Measurements from ENCODE around the gene AOC3.
A peak's percentile ranks its signal among the peaks of the same experiment; 100 is the strongest.

Gene AOC3

DNA sequence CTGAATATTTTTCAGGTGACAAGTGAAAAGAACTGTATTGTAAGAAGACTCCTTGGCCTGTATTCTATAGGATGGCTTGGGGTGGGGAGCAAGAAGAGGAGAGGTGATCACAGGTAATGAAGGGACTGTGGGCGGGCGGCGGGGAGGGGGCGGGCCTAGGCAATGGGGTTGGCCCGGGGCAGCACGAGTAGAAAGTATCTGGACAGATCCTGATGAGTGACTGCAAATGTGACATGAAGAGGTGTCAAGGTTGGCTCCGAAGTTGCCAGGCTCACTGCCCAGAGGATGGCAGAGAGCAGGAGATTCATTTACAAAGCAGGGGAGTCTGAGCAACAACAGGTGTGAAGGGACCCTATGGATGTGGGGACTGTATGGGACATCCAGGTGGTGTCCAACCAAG is 38.8 kb downstream of the AOC3 start:
- no peak overlapping the region for H3K4me3 ChIP-seq (ENCODE audit: control insufficient read depth in 1 of 7, extremely low read depth in 1 of 7, insufficient read depth in 4 of 7, low read depth in 2 of 7, low read length in 6 of 7)
- POLR2A ChIA-PET, result no interaction called here
- 94% methylated on average over 5 of the region's 7 CpGs for WGBS (ENCODE audit: insufficient coverage)
- H3K4me1 ChIP-seq (ENCODE audit: control extremely low read depth in 1 of 4, control insufficient read depth in 4 of 4, insufficient read depth in 4 of 4, low read length in 3 of 4), result peaks cover 2 to 39% (median 19%) of the 10 kb centered on the region in 4 experiments
- no peaks in the 10 kb centered on the region for H3K9me3 ChIP-seq (ENCODE audit: control extremely low read depth in 1 of 5, control insufficient read depth in 4 of 5, insufficient read depth in 2 of 5, low read depth in 1 of 5, low read length in 4 of 5)
- no peak for DNase-seq
- no peaks in the 10 kb centered on the region for H3K36me3 ChIP-seq (ENCODE audit: control insufficient read depth in 4 of 4, insufficient read depth in 4 of 4, low read length in 3 of 4)
- H3K27ac ChIP-seq (ENCODE audit: insufficient read depth in 1 of 2, low read depth in 1 of 2, low read length in 2 of 2, poor library complexity in 1 of 2, severe bottlenecking in 2 of 2), result no peak overlapping the region
- CTCF ChIA-PET, result interaction anchor here (0.7 to 0.8 kb wide), 2 partner anchors 8 to 9 kb away, joined by 3 read pairs; no protein-coding TSS in a partner anchor
- no peaks in the 10 kb centered on the region for H3K27me3 ChIP-seq (replicated peaks in 2 of 5; ENCODE audit: control insufficient read depth in 4 of 5, insufficient read depth in 5 of 5, low read length in 4 of 5)

DNA sequence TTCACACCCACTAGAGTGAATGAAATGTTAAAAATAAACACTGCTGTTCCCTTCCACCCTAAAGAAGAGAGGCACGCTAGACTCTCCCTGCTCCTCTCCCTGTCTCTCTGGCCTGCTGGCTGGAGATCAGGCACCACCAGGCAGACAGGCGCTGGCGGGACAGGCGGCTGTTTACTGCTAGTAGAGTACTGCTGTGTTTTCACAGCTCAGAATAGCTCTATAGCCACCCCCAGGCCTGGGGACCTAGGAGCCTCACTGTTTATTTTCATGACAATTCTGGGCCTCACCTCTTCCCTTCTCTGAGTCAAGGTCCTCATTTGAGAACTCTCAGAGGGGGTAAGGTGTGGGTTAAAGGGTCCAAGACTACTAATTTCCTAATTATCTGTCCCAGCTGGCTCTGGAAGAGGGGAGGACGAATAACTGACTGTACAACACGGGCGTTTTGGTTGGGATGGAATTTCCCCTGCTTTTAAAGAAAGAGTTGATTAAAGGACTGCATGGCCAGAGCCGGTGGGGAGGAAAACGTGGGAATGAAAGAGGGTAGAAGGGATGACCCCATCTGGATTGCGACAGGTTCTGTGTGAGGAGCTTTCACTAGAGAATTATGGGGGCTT is 40.6 kb downstream of the AOC3 start:
- CTCF ChIA-PET, result interaction anchor here (1.1 to 1.2 kb wide), 2 partner anchors 9 to 13 kb away, joined by 3 read pairs; no protein-coding TSS in a partner anchor
- H3K27me3 ChIP-seq (replicated peaks in 2 of 5; ENCODE audit: control insufficient read depth in 4 of 5, insufficient read depth in 5 of 5, low read length in 4 of 5), result no peaks in the 10 kb centered on the region
- peaks cover 2 to 31% (median 17%) of the 10 kb centered on the region in 4 experiments for H3K4me1 ChIP-seq (ENCODE audit: control extremely low read depth in 1 of 4, control insufficient read depth in 4 of 4, insufficient read depth in 4 of 4, low read length in 3 of 4)
- WGBS (ENCODE audit: insufficient coverage), result 92% methylated on average over 5 of the region's 10 CpGs
- POLR2A ChIA-PET, result no interaction called here
- no peak overlapping the region for H3K27ac ChIP-seq (ENCODE audit: insufficient read depth in 1 of 2, low read depth in 1 of 2, low read length in 2 of 2, poor library complexity in 1 of 2, severe bottlenecking in 2 of 2)
- H3K36me3 ChIP-seq (ENCODE audit: control insufficient read depth in 4 of 4, insufficient read depth in 4 of 4, low read length in 3 of 4), result no peaks in the 10 kb centered on the region
- no peak overlapping the region for H3K4me3 ChIP-seq (ENCODE audit: control insufficient read depth in 1 of 7, extremely low read depth in 1 of 7, insufficient read depth in 4 of 7, low read depth in 2 of 7, low read length in 6 of 7)
- no peak for DNase-seq
- H3K9me3 ChIP-seq (ENCODE audit: control extremely low read depth in 1 of 5, control insufficient read depth in 4 of 5, insufficient read depth in 2 of 5, low read depth in 1 of 5, low read length in 4 of 5), result no peaks in the 10 kb centered on the region

DNA sequence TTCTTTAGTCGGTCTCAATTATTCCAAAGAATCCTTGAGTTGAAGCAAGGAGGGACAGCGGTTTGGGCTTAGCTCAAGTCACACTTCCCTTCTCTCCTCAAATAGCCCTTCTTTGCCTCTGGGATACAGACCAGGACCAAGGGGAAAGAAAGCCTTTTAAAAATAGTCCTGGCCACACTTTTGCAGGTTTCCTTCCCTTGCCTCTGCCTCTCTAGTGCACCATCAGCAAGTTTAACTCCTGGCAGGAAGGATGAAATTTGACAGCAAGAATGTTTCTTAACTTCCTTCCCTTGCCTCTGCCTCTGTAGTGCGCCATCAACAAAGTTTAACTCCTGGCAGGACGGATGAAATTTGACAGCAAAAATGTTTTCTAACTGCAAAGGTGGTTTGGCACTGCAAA is 42.4 kb downstream of the AOC3 start:
- no peaks in the 10 kb centered on the region for H3K36me3 ChIP-seq (ENCODE audit: control insufficient read depth in 4 of 4, insufficient read depth in 4 of 4, low read length in 3 of 4)
- ChIA-PET POLR2A (no interaction called here), CTCF (interaction anchor here (2.4 kb wide), 1 partner anchor 36 kb away, joined by 10 read pairs; no protein-coding TSS in a partner anchor)
- 0% methylated on average over 2 of the region's 4 CpGs for WGBS (ENCODE audit: insufficient coverage)
- H3K4me1 ChIP-seq (ENCODE audit: control extremely low read depth in 1 of 4, control insufficient read depth in 4 of 4, insufficient read depth in 4 of 4, low read length in 3 of 4), result peaks cover 2 to 27% (median 17%) of the 10 kb centered on the region in 4 experiments
- DNase-seq, result peak in 1 of 3 donors; percentile 14
- H3K4me3 ChIP-seq (ENCODE audit: control insufficient read depth in 1 of 7, extremely low read depth in 1 of 7, insufficient read depth in 4 of 7, low read depth in 2 of 7, low read length in 6 of 7), result peak overlapping the region in 6 of 7 experiments; percentile 3 to 66 (median 46)
- H3K27me3 ChIP-seq (replicated peaks in 2 of 5; ENCODE audit: control insufficient read depth in 4 of 5, insufficient read depth in 5 of 5, low read length in 4 of 5), result no peaks in the 10 kb centered on the region
- no peaks in the 10 kb centered on the region for H3K9me3 ChIP-seq (ENCODE audit: control extremely low read depth in 1 of 5, control insufficient read depth in 4 of 5, insufficient read depth in 2 of 5, low read depth in 1 of 5, low read length in 4 of 5)
- peak overlapping the region in 1 of 2 experiments; percentile 44 for H3K27ac ChIP-seq (ENCODE audit: insufficient read depth in 1 of 2, low read depth in 1 of 2, low read length in 2 of 2, poor library complexity in 1 of 2, severe bottlenecking in 2 of 2)

DNA sequence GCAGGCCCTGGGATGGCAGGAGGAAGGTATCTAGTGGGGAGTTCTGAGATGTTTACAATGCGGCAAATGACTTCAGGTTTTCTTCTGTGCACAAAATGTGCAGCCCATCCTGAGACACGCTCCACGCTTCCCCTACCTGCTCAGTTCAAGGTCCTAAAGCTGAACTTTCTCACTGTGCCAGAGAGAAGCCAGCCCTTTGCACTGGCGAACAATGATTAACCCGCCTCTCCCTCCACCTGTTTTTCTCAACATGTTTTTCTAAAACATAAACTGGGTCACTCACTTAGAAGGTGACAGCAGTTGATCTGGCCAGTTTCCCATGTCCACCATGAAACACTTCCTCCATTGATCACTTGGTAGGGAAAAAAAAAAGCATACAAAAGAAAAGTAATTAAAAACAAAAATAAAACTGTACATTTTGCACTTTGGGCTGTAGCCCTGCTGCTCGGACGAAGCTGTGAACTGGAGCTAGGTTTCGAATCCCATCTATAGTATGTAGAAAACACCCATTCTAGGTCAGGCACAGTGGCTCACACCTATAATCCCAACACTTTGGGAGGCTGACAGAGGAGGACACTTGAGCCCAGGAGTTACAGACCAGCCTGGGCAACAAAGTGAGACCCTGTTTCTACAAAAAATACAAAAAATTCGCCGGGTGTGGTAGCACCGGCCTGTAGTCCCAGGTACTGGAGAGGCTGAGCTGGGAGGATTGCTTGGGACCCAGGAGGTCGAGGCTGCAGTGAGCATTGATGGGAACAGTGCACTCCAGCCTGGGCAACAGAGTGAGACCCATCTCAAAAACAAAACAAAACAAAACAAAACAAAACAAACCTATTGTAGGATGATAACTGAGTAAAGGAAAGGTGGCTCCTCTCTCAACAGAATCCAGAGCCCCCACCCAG is 43.5 kb downstream of the AOC3 start:
- no peak overlapping the region for H3K27ac ChIP-seq (ENCODE audit: insufficient read depth in 1 of 2, low read depth in 1 of 2, low read length in 2 of 2, poor library complexity in 1 of 2, severe bottlenecking in 2 of 2)
- 95% methylated on average over 6 of the region's 12 CpGs for WGBS (ENCODE audit: insufficient coverage)
- ChIA-PET CTCF (interaction anchor here (2.4 kb wide), 1 partner anchor 34 kb away, joined by 10 read pairs; no protein-coding TSS in a partner anchor), POLR2A (interaction anchor here (0.6 to 0.7 kb wide), 2 partner anchors 11 to 1601 kb away, joined by 3 read pairs; no protein-coding TSS in a partner anchor)
- no peak overlapping the region for H3K4me3 ChIP-seq (ENCODE audit: control insufficient read depth in 1 of 7, extremely low read depth in 1 of 7, insufficient read depth in 4 of 7, low read depth in 2 of 7, low read length in 6 of 7)
- peaks cover 2 to 27% (median 17%) of the 10 kb centered on the region in 4 experiments for H3K4me1 ChIP-seq (ENCODE audit: control extremely low read depth in 1 of 4, control insufficient read depth in 4 of 4, insufficient read depth in 4 of 4, low read length in 3 of 4)
- no peaks in the 10 kb centered on the region for H3K27me3 ChIP-seq (replicated peaks in 2 of 5; ENCODE audit: control insufficient read depth in 4 of 5, insufficient read depth in 5 of 5, low read length in 4 of 5)
- H3K9me3 ChIP-seq (ENCODE audit: control extremely low read depth in 1 of 5, control insufficient read depth in 4 of 5, insufficient read depth in 2 of 5, low read depth in 1 of 5, low read length in 4 of 5), result no peaks in the 10 kb centered on the region
- DNase-seq, result no peak
- H3K36me3 ChIP-seq (ENCODE audit: control insufficient read depth in 4 of 4, insufficient read depth in 4 of 4, low read length in 3 of 4), result no peaks in the 10 kb centered on the region

DNA sequence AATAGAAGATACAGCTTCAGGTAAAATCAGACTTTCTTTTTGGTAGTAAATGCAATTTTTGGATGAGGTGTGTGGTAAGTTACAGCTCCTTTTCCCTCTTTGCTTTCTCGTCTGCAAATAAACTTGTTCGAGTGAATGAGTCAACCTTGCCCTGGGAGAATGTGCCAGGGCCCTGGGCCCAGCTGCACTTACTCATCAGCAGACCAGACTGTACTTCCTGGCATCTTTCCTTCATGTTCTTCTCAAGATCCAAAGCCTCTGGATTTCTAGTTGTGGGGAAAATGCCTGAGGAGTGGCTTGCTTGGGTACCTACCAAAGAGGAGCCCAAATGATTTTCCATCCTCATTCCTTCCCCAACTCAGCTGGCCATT is 44.2 kb downstream of the AOC3 start:
- WGBS (ENCODE audit: insufficient coverage), result no CpG with 5 or more reads among the region's 2 CpGs
- H3K27ac ChIP-seq (ENCODE audit: insufficient read depth in 1 of 2, low read depth in 1 of 2, low read length in 2 of 2, poor library complexity in 1 of 2, severe bottlenecking in 2 of 2), result no peak overlapping the region
- no peak for DNase-seq
- no peaks in the 10 kb centered on the region for H3K27me3 ChIP-seq (replicated peaks in 2 of 5; ENCODE audit: control insufficient read depth in 4 of 5, insufficient read depth in 5 of 5, low read length in 4 of 5)
- H3K4me1 ChIP-seq (ENCODE audit: control extremely low read depth in 1 of 4, control insufficient read depth in 4 of 4, insufficient read depth in 4 of 4, low read length in 3 of 4), result peaks cover 2 to 27% (median 17%) of the 10 kb centered on the region in 4 experiments
- ChIA-PET CTCF (interaction anchor here (2.4 kb wide), 1 partner anchor 34 kb away, joined by 10 read pairs; no protein-coding TSS in a partner anchor), POLR2A (interaction anchor here (0.6 to 0.7 kb wide), 2 partner anchors 11 to 1601 kb away, joined by 3 read pairs; no protein-coding TSS in a partner anchor)
- no peaks in the 10 kb centered on the region for H3K36me3 ChIP-seq (ENCODE audit: control insufficient read depth in 4 of 4, insufficient read depth in 4 of 4, low read length in 3 of 4)
- H3K9me3 ChIP-seq (ENCODE audit: control extremely low read depth in 1 of 5, control insufficient read depth in 4 of 5, insufficient read depth in 2 of 5, low read depth in 1 of 5, low read length in 4 of 5), result no peaks in the 10 kb centered on the region
- H3K4me3 ChIP-seq (ENCODE audit: control insufficient read depth in 1 of 7, extremely low read depth in 1 of 7, insufficient read depth in 4 of 7, low read depth in 2 of 7, low read length in 6 of 7), result no peak overlapping the region

DNA sequence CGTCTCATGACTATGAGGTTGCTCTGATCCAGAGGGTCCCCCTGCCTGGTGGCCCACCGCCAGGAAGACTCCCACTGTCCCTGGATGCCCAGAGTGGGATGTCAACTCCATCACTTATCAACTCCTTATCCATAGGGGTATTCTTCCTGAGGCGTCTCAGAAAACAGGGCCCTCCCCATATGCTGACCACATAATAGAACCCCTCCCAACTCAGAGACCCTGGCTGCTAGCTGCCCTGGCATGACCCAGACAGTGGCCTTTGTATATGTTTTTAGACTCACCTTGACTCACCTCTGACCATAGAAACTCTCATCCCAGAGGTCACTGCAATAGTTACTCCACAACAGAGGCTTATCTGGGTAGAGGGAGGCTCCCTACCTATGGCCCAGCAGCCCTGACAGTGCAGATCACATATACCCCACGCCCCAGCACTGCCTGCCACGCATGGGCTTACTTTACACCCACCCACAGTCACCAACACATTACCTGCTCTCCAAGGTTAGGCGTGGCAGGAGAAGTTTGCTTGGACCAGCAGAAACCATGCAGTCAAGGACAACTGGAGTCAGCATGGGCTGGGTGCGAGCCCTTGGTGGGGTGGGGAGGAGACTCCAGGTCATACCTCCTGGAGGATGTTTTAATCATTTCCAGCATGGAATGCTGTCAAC is 47.3 kb downstream of the AOC3 start:
- POLR2A ChIA-PET, result no interaction called here
- Histone ChIP-seq H3K4me1 (ENCODE audit: control extremely low read depth in 1 of 4, control insufficient read depth in 4 of 4, insufficient read depth in 4 of 4, low read length in 3 of 4) (peaks cover 0 to 12% (median 8%) of the 10 kb centered on the region in 4 experiments), H3K9me3 (ENCODE audit: control extremely low read depth in 1 of 5, control insufficient read depth in 4 of 5, insufficient read depth in 2 of 5, low read depth in 1 of 5, low read length in 4 of 5) (no peaks in the 10 kb centered on the region), H3K4me3 (ENCODE audit: control insufficient read depth in 1 of 7, extremely low read depth in 1 of 7, insufficient read depth in 4 of 7, low read depth in 2 of 7, low read length in 6 of 7) (no peak overlapping the region), H3K27ac (ENCODE audit: insufficient read depth in 1 of 2, low read depth in 1 of 2, low read length in 2 of 2, poor library complexity in 1 of 2, severe bottlenecking in 2 of 2) (no peak overlapping the region), H3K27me3 (replicated peaks in 2 of 5; ENCODE audit: control insufficient read depth in 4 of 5, insufficient read depth in 5 of 5, low read length in 4 of 5) (no peaks in the 10 kb centered on the region), H3K36me3 (ENCODE audit: control insufficient read depth in 4 of 4, insufficient read depth in 4 of 4, low read length in 3 of 4) (no peaks in the 10 kb centered on the region)
- no peak for DNase-seq
- WGBS (ENCODE audit: insufficient coverage), result 98% methylated on average over 4 of the region's 7 CpGs
- CTCF ChIA-PET, result interaction anchor here (0.6 to 1.6 kb wide), 4 partner anchors 8 to 17 kb away, joined by 3 read pairs; no protein-coding TSS in a partner anchor

All from common myeloid progenitor, CD34-positive (primary cell).